GM21786 (cell line): Measurements from ENCODE around the gene SYDE2.
"Not testable (repeated sequence)": the region's sequence is repeated elsewhere in the genome, so short reads cannot be mapped to it uniquely, and the experiment has no call there.

Source experiments
- ATAC-seq: cut with Tn5 transposase; IDR thresholded peaks from one replicate; pipeline ENCODE4 v1.9.1; 2021; ENCODE audit not compliant: unreplicated experiment

The SYDE2 gene

GRCh38 chr1:85200463-85201339 is at the start of gene SYDE2:
Gene SYDE2, minus strand, starts transcription at chr1:85201016. Its CDS starts 20 bp downstream, at chr1:85200996.
- ATAC-seq, result peak; percentile 74

- ATAC-seq, result not testable (repeated sequence)
Measured at GRCh38 chr1:85249042-85249441, 48.2 kb upstream of the SYDE2 start.

GRCh38 chr1:85245891-85246290 is 45.1 kb upstream of the SYDE2 start:
- ATAC-seq, result no peak

GRCh38 chr1:85245456-85245855 is 44.6 kb upstream of the SYDE2 start:
- no peak for ATAC-seq

- ATAC-seq, result no peak
Measured at GRCh38 chr1:85244271-85245061, 43.6 kb upstream of the SYDE2 start.

GRCh38 chr1:85243372-85243771 is 42.6 kb upstream of the SYDE2 start:
- no peak for ATAC-seq

GRCh38 chr1:85240643-85241042 is 39.8 kb upstream of the SYDE2 start:
- ATAC-seq, result no peak

GRCh38 chr1:85240174-85240601 is 39.4 kb upstream of the SYDE2 start:
- no peak for ATAC-seq

- no peak for ATAC-seq
Measured at GRCh38 chr1:85237613-85238012, 36.8 kb upstream of the SYDE2 start.

- no peak for ATAC-seq
Measured at GRCh38 chr1:85230305-85230977, 29.6 kb upstream of the SYDE2 start.

- no peak for ATAC-seq
Measured at GRCh38 chr1:85229574-85230097, 28.8 kb upstream of the SYDE2 start.

GRCh38 chr1:85228972-85229371 is 28.2 kb upstream of the SYDE2 start:
- ATAC-seq, result no peak

GRCh38 chr1:85225624-85226380 is 25.0 kb upstream of the SYDE2 start:
- no peak for ATAC-seq

GRCh38 chr1:85224734-85225623 is 24.2 kb upstream of the SYDE2 start:
- ATAC-seq, result no peak

- ATAC-seq, result no peak
Measured at GRCh38 chr1:85224295-85224694, 23.5 kb upstream of the SYDE2 start.

- no peak for ATAC-seq
Measured at GRCh38 chr1:85223334-85223733, 22.5 kb upstream of the SYDE2 start.

GRCh38 chr1:85220756-85221201 is 20.0 kb upstream of the SYDE2 start:
- ATAC-seq, result no peak

GRCh38 chr1:85219853-85220610 is 19.2 kb upstream of the SYDE2 start:
- ATAC-seq, result no peak

GRCh38 chr1:85216697-85217096 is 15.9 kb upstream of the SYDE2 start:
- no peak for ATAC-seq
